AG04450 (cell line): ENCODE measurements around the gene NKAIN4. TPM values are rescaled to one million over a fixed set of nuclear protein-coding genes. Genes with fewer than 3 reads are reported as not detected.

Experiments
- CTCF ChIA-PET: fragments of 300-600, 350-600 bp; formaldehyde crosslinking; extraction: SDS; loops from one replicate; lab custom pipeline; 2022; ENCODE audit warnings: antibody characterized with exemption, inconsistent platforms; lab: Charles Lee
- POLR2A ChIA-PET: fragments of 350-600 bp; formaldehyde crosslinking; extraction: SDS; loops from one replicate; lab custom pipeline; 2021; ENCODE audit warnings: antibody characterized with exemption, inconsistent platforms; lab: Yijun Ruan, JAX
- DNase-seq: peaks from one replicate; pipeline ENCODE4 v3.0.0-alpha.2; 2011; ENCODE audit warnings: low read depth, low spot score
- H3K27ac ChIP-seq: one replicate; pipeline ENCODE4 v1.5.1; 2012; ENCODE audit warnings: low read depth, low read length, control low read depth
- H3K27me3 ChIP-seq: one replicate; pipeline ENCODE4 v1.6.0; 2012; ENCODE audit warnings: low read length; ENCODE audit not compliant: control insufficient read depth, insufficient read depth
- H3K4me3 ChIP-seq: 2 replicates; pipeline ENCODE4 v1.5.1; 2011; ENCODE audit warnings: mild to moderate bottlenecking, low read depth, low read length, control low read depth
- H3K9me3 ChIP-seq: 2 replicates; pipeline ENCODE4 v1.5.1; 2012; ENCODE audit warnings: low read length; ENCODE audit not compliant: control insufficient read depth, insufficient read depth
- CTCF ChIP-seq: IDR thresholded peaks from 2 replicates; pipeline ENCODE4 v1.5.1; 2011; ENCODE audit warnings: low read depth, low read length, control low read depth, inconsistent platforms
- polyA plus RNA-seq: library from polyadenylated mRNA; depleted of rRNA; stranded (reverse); fragments of >200 nt; gene quantifications from 2 replicates; pipeline ENCODE4 v1.2.3, GENCODE V29; 2011

Gene NKAIN4
- polyA plus RNA-seq, 1 experiment, result not detected

- Histone ChIP-seq H3K9me3 (no peaks in the 10 kb centered on the region), H3K27ac (no peak overlapping the region), H3K4me3 (no peak overlapping the region), H3K27me3 (no peaks in the 10 kb centered on the region)
- POLR2A ChIA-PET, result no interaction called here
- no peak for DNase-seq
- CTCF ChIA-PET, result interaction anchor here (1.3 to 6.2 kb wide), 2 partner anchors 11 to 156 kb away, joined by 3 to 59 read pairs; no protein-coding TSS in a partner anchor
- TF ChIP-seq CTCF, result no peak
Measured at GRCh38 chr20:63212792-63213191, 41.5 kb downstream of the NKAIN4 start.

DNA sequence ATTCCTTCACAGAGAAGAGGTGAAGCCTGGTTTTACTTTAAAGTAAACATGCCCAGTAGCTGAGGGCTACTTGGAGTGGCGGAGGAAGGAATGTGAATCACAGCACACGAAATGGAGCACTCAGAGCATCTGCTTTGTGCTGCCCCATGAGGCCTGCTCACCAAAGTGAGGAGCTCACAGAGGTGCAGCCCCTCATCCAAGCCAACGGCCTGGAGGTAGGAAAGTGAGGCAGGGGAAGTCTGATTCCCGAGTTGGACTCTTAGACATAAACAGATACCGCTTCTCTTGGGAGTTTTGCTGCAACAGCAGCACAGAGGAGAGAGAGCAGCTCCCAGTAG, 41.9 kb downstream of the NKAIN4 start:
- no peak overlapping the region for H3K4me3 ChIP-seq
- CTCF ChIA-PET, result interaction anchor here (1.3 to 6.2 kb wide), 2 partner anchors 12 to 156 kb away, joined by 3 to 59 read pairs; no protein-coding TSS in a partner anchor
- DNase-seq, result no peak
- no peak for TF ChIP-seq CTCF
- no peaks in the 10 kb centered on the region for H3K27me3 ChIP-seq
- H3K27ac ChIP-seq, result no peak overlapping the region
- H3K9me3 ChIP-seq, result no peaks in the 10 kb centered on the region
- POLR2A ChIA-PET, result no interaction called here

DNA sequence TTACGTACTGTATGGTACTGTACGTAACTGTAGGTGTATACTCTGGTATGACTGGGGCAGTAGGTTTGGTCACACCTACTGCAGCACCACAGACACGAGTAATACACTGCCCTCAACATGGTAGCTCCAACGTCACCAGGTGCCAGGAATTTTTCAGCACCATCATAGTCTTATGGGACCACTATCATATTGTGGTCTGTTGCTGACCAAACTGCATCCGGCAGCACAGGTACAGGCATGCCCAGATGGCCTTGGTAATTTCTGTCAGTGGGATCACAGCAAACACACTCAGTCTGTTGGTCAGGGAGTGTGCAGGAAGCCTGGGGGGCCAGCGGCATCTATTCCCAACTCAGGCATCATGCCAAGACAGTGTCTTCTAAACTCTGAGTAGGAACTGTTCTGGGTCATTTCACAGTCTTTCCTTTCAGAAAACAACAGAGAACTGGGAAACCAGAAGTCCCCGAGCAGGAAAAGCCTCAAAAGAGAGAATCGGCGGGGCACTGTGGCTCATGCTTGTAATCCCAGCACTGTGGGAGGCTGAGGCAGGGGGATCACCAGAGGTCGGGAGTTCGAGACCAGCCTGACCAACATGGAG, 44.2 kb downstream of the NKAIN4 start:
- CTCF ChIA-PET, result interaction anchor here (1.5 kb wide), 1 partner anchor 13 kb away, joined by 6 read pairs; no protein-coding TSS in a partner anchor
- Histone ChIP-seq H3K9me3 (no peaks in the 10 kb centered on the region), H3K27me3 (no peaks in the 10 kb centered on the region), H3K27ac (no peak overlapping the region), H3K4me3 (no peak overlapping the region)
- TF ChIP-seq CTCF, result no peak
- DNase-seq, result no peak
- POLR2A ChIA-PET, result no interaction called here

- Histone ChIP-seq H3K9me3 (no peaks in the 10 kb centered on the region), H3K4me3 (no peak overlapping the region), H3K27me3 (no peaks in the 10 kb centered on the region), H3K27ac (no peak overlapping the region)
- no peak for TF ChIP-seq CTCF
- DNase-seq, result no peak
- ChIA-PET POLR2A (interaction anchor here (0.6 kb wide), 1 partner anchor 13 kb away, joined by 3 read pairs; no protein-coding TSS in a partner anchor), CTCF (interaction anchor here (1.5 to 1.8 kb wide), 2 partner anchors 15 kb away, joined by 6 to 9 read pairs; no protein-coding TSS in a partner anchor)
Measured at GRCh38 chr20:63208346-63208909, 45.8 kb downstream of the NKAIN4 start.

GRCh38 chr20:63206878-63207277, 47.4 kb downstream of the NKAIN4 start:
- H3K27me3 ChIP-seq, result no peaks in the 10 kb centered on the region
- ChIA-PET CTCF (interaction anchor here (1.2 to 1.8 kb wide), 2 partner anchors 16 to 18 kb away, joined by 3 to 9 read pairs; no protein-coding TSS in a partner anchor), POLR2A (no interaction called here)
- no peak overlapping the region for H3K27ac ChIP-seq
- H3K4me3 ChIP-seq, result no peak overlapping the region
- TF ChIP-seq CTCF, result no peak
- H3K9me3 ChIP-seq, result no peaks in the 10 kb centered on the region
- no peak for DNase-seq
